ENCODE results near the gene POLR2B. TPM values are rescaled to one million over a fixed set of nuclear protein-coding genes. Genes with fewer than 3 reads are reported as not detected.

The POLR2B gene
- total RNA-seq, 1 donor from 2014 or later, result 118 TPM

GRCh38 chr4:57023104-57023503, 44.4 kb downstream of the POLR2B start:
- DNase-seq, result no peak
- intact Hi-C loops (cut with micrococcal nuclease), result no loop called here
- ChIA-PET CTCF (no interaction called here), POLR2A (no interaction called here)
- no peaks in the 10 kb centered on the region for H3K9me3 Mint-ChIP-seq
- no peak overlapping the region for H3K4me3 Mint-ChIP-seq
- no peak for ATAC-seq (ENCODE audit: low read depth)
- peaks cover 89% of the 10 kb centered on the region for H3K36me3 Mint-ChIP-seq (ENCODE audit: low read depth)
- no peak overlapping the region for H3K27ac Mint-ChIP-seq
- no peaks in the 10 kb centered on the region for H3K4me1 Mint-ChIP-seq
- no peak for TF ChIP-seq CTCF (IDR thresholded peaks at IDR 0.05)
- H3K27me3 Mint-ChIP-seq, result no peaks in the 10 kb centered on the region

- intact Hi-C loops (cut with micrococcal nuclease), result no loop called here
- POLR2A ChIA-PET, result no interaction called here
- no peak for DNase-seq
- no peak for TF ChIP-seq CTCF (IDR thresholded peaks at IDR 0.05)
- no peak for ATAC-seq (ENCODE audit: low read depth)
- CTCF ChIA-PET, result interaction anchor here (0.7 kb wide), 1 partner anchor 8 kb away, joined by 5 read pairs; no protein-coding TSS in a partner anchor
- Mint-ChIP-seq H3K27me3 (peaks cover 4% of the 10 kb centered on the region), H3K27ac (no peak overlapping the region), H3K36me3 (ENCODE audit: low read depth) (peaks cover 23% of the 10 kb centered on the region), H3K4me3 (no peak overlapping the region), H3K4me1 (no peaks in the 10 kb centered on the region), H3K9me3 (no peaks in the 10 kb centered on the region)
Observed at GRCh38 chr4:57034520-57034919, 55.8 kb downstream of the POLR2B start.

- no peaks in the 10 kb centered on the region for H3K9me3 Mint-ChIP-seq
- intact Hi-C loops (cut with micrococcal nuclease), result no loop called here
- no peak overlapping the region for H3K4me3 Mint-ChIP-seq
- no peak for TF ChIP-seq CTCF (IDR thresholded peaks at IDR 0.05)
- H3K27ac Mint-ChIP-seq, result no peak overlapping the region
- H3K4me1 Mint-ChIP-seq, result no peaks in the 10 kb centered on the region
- POLR2A ChIA-PET, result no interaction called here
- DNase-seq, result no peak
- no peaks in the 10 kb centered on the region for H3K36me3 Mint-ChIP-seq (ENCODE audit: low read depth)
- no peak for ATAC-seq (ENCODE audit: low read depth)
- CTCF ChIA-PET, result no interaction called here
- peaks cover 4% of the 10 kb centered on the region for H3K27me3 Mint-ChIP-seq
Observed at GRCh38 chr4:57037982-57038604, 59.4 kb downstream of the POLR2B start.

- DNase-seq (no peak), ATAC-seq (ENCODE audit: low read depth) (no peak)
- no peak overlapping the region for H3K4me3 Mint-ChIP-seq
- intact Hi-C loops (cut with micrococcal nuclease), result no loop called here
- no peaks in the 10 kb centered on the region for H3K4me1 Mint-ChIP-seq
- TF ChIP-seq CTCF (IDR thresholded peaks at IDR 0.05), result no peak
- POLR2A ChIA-PET, result no interaction called here
- CTCF ChIA-PET, result no interaction called here
- peaks cover 4% of the 10 kb centered on the region for H3K27me3 Mint-ChIP-seq
- H3K9me3 Mint-ChIP-seq, result no peaks in the 10 kb centered on the region
- H3K36me3 Mint-ChIP-seq (ENCODE audit: low read depth), result no peaks in the 10 kb centered on the region
- no peak overlapping the region for H3K27ac Mint-ChIP-seq
Observed at GRCh38 chr4:57039345-57039744, 60.6 kb downstream of the POLR2B start.

- CTCF ChIA-PET, result no interaction called here
- H3K27ac Mint-ChIP-seq, result no peak overlapping the region
Observed at GRCh38 chr4:57040510-57040909, 61.8 kb downstream of the POLR2B start.

More at GRCh38 chr4:57040510-57040909, 61.8 kb downstream of the POLR2B start:
- Mint-ChIP-seq H3K36me3 (ENCODE audit: low read depth) (no peaks in the 10 kb centered on the region), H3K4me1 (no peaks in the 10 kb centered on the region), H3K9me3 (no peaks in the 10 kb centered on the region), H3K27me3 (peaks cover 6% of the 10 kb centered on the region), H3K4me3 (no peak overlapping the region)
- no peak for DNase-seq
- no peak for TF ChIP-seq CTCF (IDR thresholded peaks at IDR 0.05)
- ATAC-seq (ENCODE audit: low read depth), result no peak
- intact Hi-C loops (cut with micrococcal nuclease), result no loop called here
- POLR2A ChIA-PET, result no interaction called here

All from activated B cell treated with CpG ODN at 0.5 μM for 24 hours (primary cell).